Testis (tissue), 3 donors: ENCODE measurements around the gene MCF2L. TPM values are rescaled to one million over a fixed set of nuclear protein-coding genes. Genes with fewer than 3 reads are reported as not detected.

Experiments
- DNase-seq: peaks from one replicate; pipeline ENCODE4 v3.0.0-alpha.2; 2019
- H3K27ac ChIP-seq, 2 donors: fragments of 200-600 bp; sonication (generic); one replicate each; pipeline ENCODE4 v1.5.1; 2019
- H3K27me3 ChIP-seq: fragments of 200-600 bp; sonication (generic); one replicate; pipeline ENCODE4 v1.5.1; 2019
- H3K36me3 ChIP-seq: fragments of 200-600 bp; sonication (generic); one replicate; pipeline ENCODE4 v1.5.1; 2017; ENCODE audit warnings: low read depth; ENCODE audit errors: missing control alignments
- H3K4me1 ChIP-seq: fragments of 200-600 bp; sonication (generic); one replicate; pipeline ENCODE4 v1.5.1; 2019
- H3K4me3 ChIP-seq, 2 donors: fragments of 200-600 bp; sonication (generic); one replicate each; pipeline ENCODE4 v1.5.1; 2017 to 2019
- H3K9me3 ChIP-seq: fragments of 200-600 bp; sonication (generic); one replicate; pipeline ENCODE4 v1.5.1; 2017
- POLR2A ChIP-seq: fragments of 450-650 bp; IDR thresholded peaks from one replicate; pipeline ENCODE4 v1.6.1; 2017; ENCODE audit warnings: antibody characterized with exemption, mild to moderate bottlenecking, moderate library complexity
- WGBS, 2 donors: methylation state at CpG; one replicate each; pipeline ENCODE4 v1.1.5; 2018; 5-methylcytosine and 5-hydroxymethylcytosine counted together
- intact Hi-C: fragments of 100-400 bp; cut with DNase I; formaldehyde crosslinking; loops from one replicate; pipeline ENCODE4 v1.15.1; 2023; ENCODE audit warnings: low total_unique reads
- polyA plus RNA-seq: library from polyadenylated mRNA; stranded (reverse); fragments of 350-450 nt; fragmentation: Illumina TruSeq; extraction: RNeasy Lipid Tissue Mini Kit (QIAGEN cat#74804); gene quantifications from one replicate; pipeline ENCODE4 v1.2.3, GENCODE V29; 2014; ENCODE audit warnings: low read depth, low replicate concordance; ENCODE audit not compliant: insufficient read depth
- total RNA-seq, 2 donors: library from RNA; depleted of rRNA; stranded (reverse); fragments of >200 nt; gene quantifications; one replicate each; pipeline ENCODE4 v1.2.3, GENCODE V29; 2016
- TF ChIP-seq, protein P1 (sequence below), 3 experiments: fragments of 450-650 bp in 2 of 3; fragments of 200-600 bp in 1 of 3; sonication (generic) in 1 of 3; IDR thresholded peaks; one replicate each; pipeline ENCODE4 v1.5.1; 2016 to 2019; ENCODE audit warnings: antibody characterized with exemption in 3 of 3, mild to moderate bottlenecking in 2 of 3, moderate library complexity in 1 of 3

The MCF2L gene
- total and polyA plus RNA-seq, 3 donors from 2014 or later = 5.0 to 17.6 (median 14.6) TPM

GRCh38 chr13:113044391-113045114, 75.5 kb downstream of the MCF2L start:
- Histone ChIP-seq H3K4me1 (peaks cover 6% of the 10 kb centered on the region), H3K4me3 (no peak overlapping the region), H3K27me3 (no peaks in the 10 kb centered on the region), H3K36me3 (no peaks in the 10 kb centered on the region), H3K27ac (no peak overlapping the region), H3K9me3 (no peaks in the 10 kb centered on the region)
- TF ChIP-seq, protein P1, sequence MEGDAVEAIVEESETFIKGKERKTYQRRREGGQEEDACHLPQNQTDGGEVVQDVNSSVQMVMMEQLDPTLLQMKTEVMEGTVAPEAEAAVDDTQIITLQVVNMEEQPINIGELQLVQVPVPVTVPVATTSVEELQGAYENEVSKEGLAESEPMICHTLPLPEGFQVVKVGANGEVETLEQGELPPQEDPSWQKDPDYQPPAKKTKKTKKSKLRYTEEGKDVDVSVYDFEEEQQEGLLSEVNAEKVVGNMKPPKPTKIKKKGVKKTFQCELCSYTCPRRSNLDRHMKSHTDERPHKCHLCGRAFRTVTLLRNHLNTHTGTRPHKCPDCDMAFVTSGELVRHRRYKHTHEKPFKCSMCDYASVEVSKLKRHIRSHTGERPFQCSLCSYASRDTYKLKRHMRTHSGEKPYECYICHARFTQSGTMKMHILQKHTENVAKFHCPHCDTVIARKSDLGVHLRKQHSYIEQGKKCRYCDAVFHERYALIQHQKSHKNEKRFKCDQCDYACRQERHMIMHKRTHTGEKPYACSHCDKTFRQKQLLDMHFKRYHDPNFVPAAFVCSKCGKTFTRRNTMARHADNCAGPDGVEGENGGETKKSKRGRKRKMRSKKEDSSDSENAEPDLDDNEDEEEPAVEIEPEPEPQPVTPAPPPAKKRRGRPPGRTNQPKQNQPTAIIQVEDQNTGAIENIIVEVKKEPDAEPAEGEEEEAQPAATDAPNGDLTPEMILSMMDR (IDR thresholded peaks at IDR 0.05) = no peak
- TF ChIP-seq POLR2A = no peak
- DNase-seq = no peak
- intact Hi-C loops = no loop called here
- 87 to 88% methylated on average over 27 of the region's 27 CpGs for WGBS, 2 donors

GRCh38 chr13:113045251-113046127, 76.5 kb downstream of the MCF2L start:
- no peaks in the 10 kb centered on the region for H3K27me3 ChIP-seq
- H3K4me1 ChIP-seq = peaks cover 9% of the 10 kb centered on the region
- no peaks in the 10 kb centered on the region for H3K9me3 ChIP-seq
- H3K4me3 ChIP-seq = no peak overlapping the region
- no peaks in the 10 kb centered on the region for H3K36me3 ChIP-seq
- DNase-seq = no peak
- TF ChIP-seq, protein P1 (IDR thresholded peaks at IDR 0.05) = no peak
- no peak for TF ChIP-seq POLR2A
- no peak overlapping the region for H3K27ac ChIP-seq
- WGBS, 2 donors = 79 to 88% methylated on average over 13 to 32 of the region's 32 CpGs
- intact Hi-C loops = no loop called here

DNA sequence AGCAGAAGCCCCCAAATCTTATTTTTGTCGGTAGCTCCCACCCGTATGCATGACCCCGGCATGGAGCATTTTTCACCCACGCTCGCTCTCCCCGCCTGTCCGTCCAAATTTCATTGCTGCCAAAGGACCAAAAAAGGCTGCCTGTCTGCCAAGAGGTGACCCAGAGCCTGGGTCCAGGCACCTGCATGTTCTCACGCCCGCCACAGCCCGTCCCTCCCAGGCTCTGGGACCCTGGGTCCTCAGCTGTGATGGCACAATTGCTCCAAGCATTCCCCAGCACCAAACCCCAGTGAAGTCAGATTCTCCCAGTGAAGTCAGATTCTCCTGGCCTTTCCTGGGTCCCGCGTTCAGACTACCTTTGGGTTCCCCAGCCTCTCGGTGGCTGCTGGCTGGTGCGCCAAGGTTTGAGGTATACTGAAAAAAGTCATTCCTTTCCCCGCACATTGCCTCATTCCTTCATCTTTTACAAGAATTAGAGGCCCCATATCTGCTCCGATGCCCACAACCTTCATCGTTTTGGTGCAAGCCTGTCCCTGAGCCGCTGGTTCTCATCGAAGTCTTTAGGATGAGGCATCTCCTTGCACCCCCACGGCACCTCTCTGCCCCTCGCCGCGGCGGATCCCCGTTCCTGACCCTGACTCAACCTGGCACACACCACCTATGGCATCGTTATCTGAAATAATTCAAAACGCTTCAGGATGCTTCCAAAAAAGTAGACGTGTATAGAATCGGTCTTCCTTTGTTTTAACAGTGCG, 77.3 kb downstream of the MCF2L start:
- Histone ChIP-seq H3K4me3 (no peak overlapping the region), H3K4me1 (peaks cover 5% of the 10 kb centered on the region), H3K9me3 (no peaks in the 10 kb centered on the region), H3K27ac (no peak overlapping the region), H3K27me3 (no peaks in the 10 kb centered on the region), H3K36me3 (no peaks in the 10 kb centered on the region)
- WGBS, 2 donors = 92 to 93% methylated on average over 30 of the region's 30 CpGs
- TF ChIP-seq POLR2A = no peak
- TF ChIP-seq, protein P1 (IDR thresholded peaks at IDR 0.05) = no peak
- no peak for DNase-seq
- intact Hi-C loops = no loop called here

- H3K4me1 ChIP-seq = peaks cover 6% of the 10 kb centered on the region
- no peak overlapping the region for H3K4me3 ChIP-seq
- WGBS, 2 donors = 92% methylated on average over 13 of the region's 13 CpGs
- DNase-seq = no peak
- H3K9me3 ChIP-seq = no peaks in the 10 kb centered on the region
- no peak overlapping the region for H3K27ac ChIP-seq
- H3K36me3 ChIP-seq = no peaks in the 10 kb centered on the region
- H3K27me3 ChIP-seq = no peaks in the 10 kb centered on the region
- no peak for TF ChIP-seq POLR2A
- TF ChIP-seq, protein P1 (IDR thresholded peaks at IDR 0.05) = no peak
- intact Hi-C loops = no loop called here
Measured at GRCh38 chr13:113046883-113047244, 77.8 kb downstream of the MCF2L start.
